ENCODE results near the gene JAK1.

DNA sequence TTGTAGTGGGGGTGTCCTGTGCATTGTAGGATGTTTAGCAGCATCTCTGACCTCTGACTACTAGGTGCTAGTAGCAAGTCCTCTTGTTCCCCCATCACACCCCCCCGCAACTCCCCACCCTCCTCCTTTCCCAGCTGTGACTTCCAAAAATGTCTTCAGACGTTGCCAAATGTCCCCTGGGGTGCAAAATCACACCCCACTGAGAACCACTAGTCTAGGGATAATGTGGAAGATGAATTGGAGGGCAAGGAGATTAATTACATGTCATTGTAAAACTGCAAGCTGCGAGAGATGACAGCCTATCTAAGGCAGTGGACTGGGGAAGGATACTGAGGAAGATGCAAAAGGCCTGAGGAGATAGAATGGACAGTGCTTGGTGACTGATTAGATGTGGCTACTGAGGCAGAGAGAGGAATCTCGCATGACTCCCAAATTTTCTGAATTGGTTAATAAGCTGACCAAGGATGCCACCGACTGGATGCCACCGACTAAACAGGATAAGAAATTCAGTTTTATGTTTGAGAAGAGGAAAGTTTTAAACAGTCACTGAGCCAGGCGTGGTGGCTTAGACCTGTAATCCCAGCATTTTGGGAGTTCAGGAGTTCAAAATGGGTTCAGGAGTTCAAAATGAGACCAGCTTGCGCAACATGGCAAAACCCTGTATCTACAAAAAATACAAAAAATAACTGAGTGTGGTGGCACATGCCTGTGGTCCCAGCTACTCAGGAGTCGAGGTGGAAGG is 3.1 kb upstream of the JAK1 start:
- no peak for TF ChIP-seq EZH2 (IDR thresholded peaks at IDR 0.05; ENCODE audit: insufficient read depth, low read length)
- TF ChIP-seq CTCF (IDR thresholded peaks at IDR 0.05; ENCODE audit: insufficient read depth, low read depth, low read length): no peak
